OCI-M2 (cell line): ENCODE data around the gene F11.
"Not testable (repeated sequence)": the region's sequence is repeated elsewhere in the genome, so short reads cannot be mapped to it uniquely, and the experiment has no call there.

Experiments used
- DNase-seq: peaks from one replicate; lab custom pipeline; 2025; ENCODE audit not compliant: unreplicated experiment; lab: John Stamatoyannopoulos, UW

The F11 gene

GRCh38 chr4:186249785-186250754 is 15.9 kb upstream of the F11 start:
- DNase-seq = no peak

- no peak for DNase-seq
Measured at GRCh38 chr4:186250760-186251159, 15.2 kb upstream of the F11 start.

- no peak for DNase-seq
Measured at GRCh38 chr4:186255122-186255521, 10.9 kb upstream of the F11 start.

- DNase-seq = no peak
Measured at GRCh38 chr4:186258216-186258811, 7.7 kb upstream of the F11 start.

- DNase-seq = no peak
Measured at GRCh38 chr4:186260117-186260503, 5.9 kb upstream of the F11 start.

GRCh38 chr4:186260504-186261448 is 5.2 kb upstream of the F11 start:
- no peak for DNase-seq

- DNase-seq = no peak
Measured at GRCh38 chr4:186264660-186265059, 1.3 kb upstream of the F11 start.

GRCh38 chr4:186265250-186265649 is 739 bp upstream of the F11 start:
- not testable (repeated sequence) for DNase-seq

- DNase-seq = no peak
Measured at GRCh38 chr4:186266729-186267456, 904 bp downstream of the F11 start.

GRCh38 chr4:186271081-186271678 is 5.2 kb downstream of the F11 start:
- DNase-seq = no peak

- no peak for DNase-seq
Measured at GRCh38 chr4:186272699-186273391, 6.9 kb downstream of the F11 start.

- not testable (repeated sequence) for DNase-seq
Measured at GRCh38 chr4:186273392-186273789, 7.4 kb downstream of the F11 start.

- no peak for DNase-seq
Measured at GRCh38 chr4:186283311-186283710, 17.3 kb downstream of the F11 start.

GRCh38 chr4:186285147-186285546 is 19.2 kb downstream of the F11 start:
- no peak for DNase-seq

GRCh38 chr4:186286581-186286980 is 20.6 kb downstream of the F11 start:
- no peak for DNase-seq

- DNase-seq = no peak
Measured at GRCh38 chr4:186291256-186291890, 25.4 kb downstream of the F11 start.

- no peak for DNase-seq
Measured at GRCh38 chr4:186294160-186294559, 28.2 kb downstream of the F11 start.

GRCh38 chr4:186296481-186296880 is 30.5 kb downstream of the F11 start:
- DNase-seq = no peak

GRCh38 chr4:186297013-186297645 is 31.1 kb downstream of the F11 start:
- DNase-seq = peak; percentile 1
